Neural crest cell (in vitro differentiated cells): ENCODE results near the gene SRSF7. TPM values are rescaled to one million over a fixed set of nuclear protein-coding genes. Genes with fewer than 3 reads are reported as not detected.

Source experiments
- DNase-seq: peaks from one replicate; pipeline ENCODE4 v3.0.0; 2021; ENCODE audit warnings: low read depth, mixed read lengths, low spot score
- H3K27ac Mint-ChIP-seq: one replicate; pipeline ENCODE4 v1.8.0; 2021; ENCODE audit warnings: mild to moderate bottlenecking, mixed read lengths; ENCODE audit not compliant: unreplicated experiment
- H3K27me3 Mint-ChIP-seq: 2 replicates; pipeline ENCODE4 v1.8.0; 2021; ENCODE audit warnings: low read depth, mild to moderate bottlenecking, mixed read lengths
- H3K36me3 Mint-ChIP-seq: 2 replicates; pipeline ENCODE4 v1.8.0; 2021; ENCODE audit warnings: low read depth, mild to moderate bottlenecking, mixed read lengths
- H3K4me1 Mint-ChIP-seq: 2 replicates; pipeline ENCODE4 v1.8.0; 2021; ENCODE audit warnings: mixed read lengths
- H3K4me3 Mint-ChIP-seq: one replicate; pipeline ENCODE4 v1.8.0; 2021; ENCODE audit warnings: mild to moderate bottlenecking, mixed read lengths
- H3K9me3 Mint-ChIP-seq: 2 replicates; pipeline ENCODE4 v1.8.0; 2021; ENCODE audit warnings: mixed read lengths
- CTCF ChIP-seq: fragments of 200-600 bp; sonication (generic); conservative IDR thresholded peaks from 2 replicates; pipeline ENCODE4 v1.5.0; 2021; ENCODE audit warnings: antibody characterized with exemption, mild to moderate bottlenecking
- total RNA-seq: library from RNA; stranded (reverse); gene quantifications from 2 replicates; pipeline ENCODE4 v1.2.1, GENCODE V29; 2021

Gene SRSF7
- total RNA-seq, 1 donor from 2014 or later = 347 TPM

DNA sequence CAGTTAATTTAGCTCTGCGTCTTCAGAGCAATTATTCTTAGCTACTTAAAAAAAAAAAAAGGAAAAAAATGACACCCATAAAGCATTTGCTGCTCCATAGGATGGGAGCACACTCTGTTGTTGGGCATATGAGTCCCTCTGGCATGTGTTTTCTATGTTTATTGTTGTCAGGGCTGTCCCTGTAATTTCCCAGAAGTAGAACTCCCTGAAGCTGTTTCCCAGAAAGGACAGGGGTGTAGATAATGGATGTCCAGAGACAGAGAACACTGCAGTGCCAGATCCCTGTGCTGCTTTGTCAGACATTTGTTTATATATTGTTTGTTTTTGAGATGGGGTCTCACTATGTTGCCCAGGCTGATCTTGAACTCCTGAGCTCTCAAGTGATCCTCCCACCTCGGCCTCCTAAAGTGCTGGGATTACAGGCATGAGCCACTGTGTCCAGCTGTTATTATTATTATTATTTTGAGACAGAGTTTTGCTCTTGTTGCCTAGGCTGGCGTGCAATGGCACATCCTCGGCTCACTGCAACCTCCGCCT is 52.6 kb downstream of the SRSF7 start:
- peaks cover 3% of the 10 kb centered on the region for H3K4me1 Mint-ChIP-seq
- TF ChIP-seq CTCF = no peak
- H3K27me3 Mint-ChIP-seq = no peaks in the 10 kb centered on the region
- H3K27ac Mint-ChIP-seq = no peak overlapping the region
- no peaks in the 10 kb centered on the region for H3K9me3 Mint-ChIP-seq
- H3K36me3 Mint-ChIP-seq = no peaks in the 10 kb centered on the region
- DNase-seq = no peak
- no peak overlapping the region for H3K4me3 Mint-ChIP-seq

- no peak for TF ChIP-seq CTCF
- H3K27ac Mint-ChIP-seq = no peak overlapping the region
- no peaks in the 10 kb centered on the region for H3K36me3 Mint-ChIP-seq
- no peaks in the 10 kb centered on the region for H3K9me3 Mint-ChIP-seq
- DNase-seq = no peak
- H3K27me3 Mint-ChIP-seq = no peaks in the 10 kb centered on the region
- H3K4me3 Mint-ChIP-seq = no peak overlapping the region
- H3K4me1 Mint-ChIP-seq = no peaks in the 10 kb centered on the region
Measured at GRCh38 chr2:38697116-38697840, 53.9 kb downstream of the SRSF7 start.

Other genes with a start within 250 kb of the SRSF7 start
- 79.9 and 80.8 TPM in 2 replicates for gene HNRNPLL, start 148.4 kb downstream of the SRSF7 start, total RNA-seq
- gene GALM, start 85.2 kb downstream of the SRSF7 start, total RNA-seq = 11.3 and 12.5 TPM in 2 replicates
- gene GEMIN6, start 26.8 kb upstream of the SRSF7 start, total RNA-seq = 20.8 and 24.1 TPM in 2 replicates
- 35.8 and 39.5 TPM in 2 replicates for gene DHX57, start 124.6 kb upstream of the SRSF7 start, total RNA-seq
- gene MORN2, start 124.6 kb upstream of the SRSF7 start, total RNA-seq = 18.4 and 18.8 TPM in 2 replicates
- gene ARHGEF33, start 138.5 kb upstream of the SRSF7 start, total RNA-seq = 0.59 and 1.1 TPM in 2 replicates